Measurements from ENCODE around the gene AKAIN1. TPM values are rescaled to one million over a fixed set of nuclear protein-coding genes. Genes with fewer than 3 reads are reported as not detected.

The AKAIN1 gene
- total and polyA plus RNA-seq, 5 donors from 2014 or later, result not detected

DNA sequence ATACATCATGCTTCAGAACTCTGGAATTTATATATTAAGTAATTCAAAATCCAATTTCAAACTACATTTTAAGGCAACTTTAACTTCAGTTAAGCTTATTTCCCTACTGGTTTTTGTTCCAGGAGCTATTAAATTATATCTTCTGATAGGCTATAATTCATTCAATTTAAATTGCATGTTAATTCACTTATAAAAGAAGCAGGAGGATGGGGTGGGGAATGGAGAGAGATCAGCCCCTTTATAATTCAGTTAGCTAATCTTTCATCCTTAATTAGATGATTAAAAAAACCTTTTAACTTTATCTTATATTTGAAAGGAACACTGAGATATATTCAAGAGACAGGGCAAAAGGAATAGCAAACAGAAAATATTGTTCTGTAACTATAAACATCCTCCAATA lies 86.8 kb downstream of the AKAIN1 start:
- H3K27ac ChIP-seq (ENCODE audit: insufficient read depth, low read length, poor library complexity, severe bottlenecking), result no peak overlapping the region
- no peaks in the 10 kb centered on the region for H3K36me3 ChIP-seq (ENCODE audit: control insufficient read depth, insufficient read depth, low read length)
- Mint-ChIP-seq H3K4me3 (no peak overlapping the region), H3K9me3 (peaks cover 0 to 10% (median 1%) of the 10 kb centered on the region in 7 donors), H3K36me3 (no peaks in the 10 kb centered on the region), H3K27ac (no peak overlapping the region), H3K4me1 (peaks cover 0 to 5% (median 1%) of the 10 kb centered on the region in 4 donors), H3K27me3 (no peaks in the 10 kb centered on the region)
- no peaks in the 10 kb centered on the region for H3K9me3 ChIP-seq (ENCODE audit: control insufficient read depth in 2 of 2, low read length in 2 of 2)
- no peaks in the 10 kb centered on the region for H3K4me1 ChIP-seq (ENCODE audit: control insufficient read depth, insufficient read depth, low read length, poor library complexity, severe bottlenecking)
- no peak for ATAC-seq (ENCODE audit: low read depth in 2 of 2)
- H3K27me3 ChIP-seq (ENCODE audit: control insufficient read depth, insufficient read depth, low read length), result no peaks in the 10 kb centered on the region
- DNase-seq, result no peak
- H3K4me3 ChIP-seq (ENCODE audit: low read depth, low read length), result no peak overlapping the region

DNA sequence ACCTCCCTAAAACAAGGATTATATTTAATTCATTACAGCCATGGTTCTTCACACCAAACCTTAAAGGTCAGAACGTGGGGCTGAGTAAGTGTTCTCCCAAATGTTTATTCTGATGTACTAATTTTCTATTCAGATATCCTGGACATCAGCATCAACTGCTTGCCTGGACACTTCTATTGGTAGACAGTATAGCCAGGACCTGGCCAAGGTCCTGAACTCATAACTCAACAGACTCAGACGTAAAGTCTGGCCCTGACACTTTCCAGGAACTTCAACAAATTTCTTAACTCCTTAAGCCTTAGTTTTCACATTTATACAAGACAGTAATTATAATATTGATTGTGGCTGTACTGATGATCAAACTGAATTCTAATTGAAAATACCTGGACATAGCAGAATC lies 89.1 kb downstream of the AKAIN1 start:
- ATAC-seq (ENCODE audit: low read depth in 2 of 2), result no peak
- Histone ChIP-seq H3K9me3 (ENCODE audit: control insufficient read depth in 2 of 2, low read length in 2 of 2) (no peaks in the 10 kb centered on the region), H3K27me3 (ENCODE audit: control insufficient read depth, insufficient read depth, low read length) (no peaks in the 10 kb centered on the region), H3K4me1 (ENCODE audit: control insufficient read depth, insufficient read depth, low read length, poor library complexity, severe bottlenecking) (no peaks in the 10 kb centered on the region), H3K36me3 (ENCODE audit: control insufficient read depth, insufficient read depth, low read length) (no peaks in the 10 kb centered on the region), H3K27ac (ENCODE audit: insufficient read depth, low read length, poor library complexity, severe bottlenecking) (no peak overlapping the region), H3K4me3 (ENCODE audit: low read depth, low read length) (no peak overlapping the region)
- H3K9me3 Mint-ChIP-seq, result peaks cover 0 to 2% (median 0%) of the 10 kb centered on the region in 7 donors
- no peak overlapping the region for H3K4me3 Mint-ChIP-seq
- no peak for DNase-seq
- peaks cover 0 to 5% (median 1%) of the 10 kb centered on the region in 4 donors for H3K4me1 Mint-ChIP-seq
- H3K36me3 Mint-ChIP-seq, result no peaks in the 10 kb centered on the region
- no peak overlapping the region for H3K27ac Mint-ChIP-seq
- no peaks in the 10 kb centered on the region for H3K27me3 Mint-ChIP-seq

- no peak overlapping the region for H3K4me3 ChIP-seq (ENCODE audit: low read depth, low read length)
- H3K4me1 Mint-ChIP-seq, result peaks cover 0 to 5% (median 1%) of the 10 kb centered on the region in 4 donors
- no peak overlapping the region for H3K4me3 Mint-ChIP-seq
- H3K27ac Mint-ChIP-seq, result no peak overlapping the region
- H3K9me3 Mint-ChIP-seq, result peaks cover 0 to 1% (median 0%) of the 10 kb centered on the region in 7 donors
- H3K36me3 ChIP-seq (ENCODE audit: control insufficient read depth, insufficient read depth, low read length), result no peaks in the 10 kb centered on the region
- no peaks in the 10 kb centered on the region for H3K27me3 ChIP-seq (ENCODE audit: control insufficient read depth, insufficient read depth, low read length)
- H3K36me3 Mint-ChIP-seq, result no peaks in the 10 kb centered on the region
- no peaks in the 10 kb centered on the region for H3K9me3 ChIP-seq (ENCODE audit: control insufficient read depth in 2 of 2, low read length in 2 of 2)
- no peak overlapping the region for H3K27ac ChIP-seq (ENCODE audit: insufficient read depth, low read length, poor library complexity, severe bottlenecking)
- H3K27me3 Mint-ChIP-seq, result no peaks in the 10 kb centered on the region
- ATAC-seq (ENCODE audit: low read depth in 2 of 2) (peak in 1 of 2 donors; percentile 53), DNase-seq (peak in 1 of 3 donors; percentile 11)
- no peaks in the 10 kb centered on the region for H3K4me1 ChIP-seq (ENCODE audit: control insufficient read depth, insufficient read depth, low read length, poor library complexity, severe bottlenecking)
Observed at GRCh38 chr18:5106730-5107129, 90.3 kb downstream of the AKAIN1 start.

GRCh38 chr18:5104246-5104645 lies 92.8 kb downstream of the AKAIN1 start:
- Histone ChIP-seq H3K27ac (ENCODE audit: insufficient read depth, low read length, poor library complexity, severe bottlenecking) (no peak overlapping the region), H3K36me3 (ENCODE audit: control insufficient read depth, insufficient read depth, low read length) (no peaks in the 10 kb centered on the region), H3K4me3 (ENCODE audit: low read depth, low read length) (no peak overlapping the region), H3K27me3 (ENCODE audit: control insufficient read depth, insufficient read depth, low read length) (no peaks in the 10 kb centered on the region), H3K9me3 (ENCODE audit: control insufficient read depth in 2 of 2, low read length in 2 of 2) (no peaks in the 10 kb centered on the region), H3K4me1 (ENCODE audit: control insufficient read depth, insufficient read depth, low read length, poor library complexity, severe bottlenecking) (no peaks in the 10 kb centered on the region)
- H3K4me1 Mint-ChIP-seq, result peaks cover 0 to 5% (median 1%) of the 10 kb centered on the region in 4 donors
- H3K27me3 Mint-ChIP-seq, result no peaks in the 10 kb centered on the region
- no peaks in the 10 kb centered on the region for H3K36me3 Mint-ChIP-seq
- H3K4me3 Mint-ChIP-seq, result no peak overlapping the region
- H3K9me3 Mint-ChIP-seq, result peaks cover 0 to 1% (median 0%) of the 10 kb centered on the region in 7 donors
- ATAC-seq (ENCODE audit: low read depth in 2 of 2) (no peak), DNase-seq (no peak)
- H3K27ac Mint-ChIP-seq, result no peak overlapping the region

DNA sequence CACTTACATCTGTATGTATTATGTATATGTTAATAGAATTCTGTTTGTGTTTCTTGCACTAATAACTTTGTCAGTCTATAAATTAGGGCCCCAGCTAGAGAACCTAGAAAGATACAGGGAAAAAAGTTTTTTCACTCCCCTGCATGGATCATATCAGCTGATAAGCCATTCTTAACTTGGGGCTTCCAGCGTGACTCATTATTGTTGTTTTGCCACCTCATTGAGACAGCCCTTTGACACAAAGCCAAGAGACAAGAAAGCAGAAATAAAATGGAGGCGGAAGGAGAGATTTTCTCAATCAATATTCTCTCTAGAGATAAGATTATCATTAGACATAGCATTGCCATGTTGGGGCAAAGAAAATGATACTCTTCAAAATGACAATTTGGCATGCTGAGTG lies 93.4 kb downstream of the AKAIN1 start:
- no peaks in the 10 kb centered on the region for H3K27me3 ChIP-seq (ENCODE audit: control insufficient read depth, insufficient read depth, low read length)
- DNase-seq (no peak), ATAC-seq (ENCODE audit: low read depth in 2 of 2) (no peak)
- Mint-ChIP-seq H3K4me3 (no peak overlapping the region), H3K9me3 (peaks cover 0 to 1% (median 0%) of the 10 kb centered on the region in 7 donors), H3K36me3 (no peaks in the 10 kb centered on the region), H3K4me1 (peaks cover 0 to 5% (median 1%) of the 10 kb centered on the region in 4 donors), H3K27me3 (no peaks in the 10 kb centered on the region), H3K27ac (no peak overlapping the region)
- H3K27ac ChIP-seq (ENCODE audit: insufficient read depth, low read length, poor library complexity, severe bottlenecking), result no peak overlapping the region
- no peaks in the 10 kb centered on the region for H3K4me1 ChIP-seq (ENCODE audit: control insufficient read depth, insufficient read depth, low read length, poor library complexity, severe bottlenecking)
- no peaks in the 10 kb centered on the region for H3K36me3 ChIP-seq (ENCODE audit: control insufficient read depth, insufficient read depth, low read length)
- H3K4me3 ChIP-seq (ENCODE audit: low read depth, low read length), result no peak overlapping the region
- no peaks in the 10 kb centered on the region for H3K9me3 ChIP-seq (ENCODE audit: control insufficient read depth in 2 of 2, low read length in 2 of 2)

DNA sequence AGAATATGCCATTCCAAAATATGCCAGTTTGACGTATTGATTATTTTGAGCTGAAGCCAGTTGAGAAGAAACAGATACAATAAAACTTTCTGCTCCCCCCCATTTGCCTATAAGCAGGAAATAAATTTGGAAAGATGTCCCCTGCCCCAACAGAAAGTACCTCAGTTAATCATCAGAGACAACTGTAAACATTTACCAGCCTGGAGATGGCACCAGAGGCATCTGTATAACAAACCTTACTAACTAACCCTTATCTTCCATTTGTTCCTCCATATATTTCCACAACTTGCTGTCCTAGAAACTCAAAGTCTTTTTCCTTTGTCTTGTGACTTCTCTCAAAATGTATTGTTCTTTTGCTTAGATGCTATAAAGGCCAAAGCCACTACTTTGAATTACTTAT lies 93.8 kb downstream of the AKAIN1 start:
- H3K9me3 ChIP-seq (ENCODE audit: control insufficient read depth in 2 of 2, low read length in 2 of 2), result no peaks in the 10 kb centered on the region
- H3K27me3 ChIP-seq (ENCODE audit: control insufficient read depth, insufficient read depth, low read length), result no peaks in the 10 kb centered on the region
- no peaks in the 10 kb centered on the region for H3K36me3 ChIP-seq (ENCODE audit: control insufficient read depth, insufficient read depth, low read length)
- Mint-ChIP-seq H3K36me3 (no peaks in the 10 kb centered on the region), H3K27me3 (peaks cover 2% of the 10 kb centered on the region), H3K4me3 (no peak overlapping the region), H3K27ac (no peak overlapping the region), H3K4me1 (peaks cover 0 to 5% (median 1%) of the 10 kb centered on the region in 4 donors), H3K9me3 (peaks cover 0 to 1% (median 0%) of the 10 kb centered on the region in 7 donors)
- ATAC-seq (ENCODE audit: low read depth in 2 of 2) (no peak), DNase-seq (peak in 1 of 3 donors; percentile 9)
- no peak overlapping the region for H3K27ac ChIP-seq (ENCODE audit: insufficient read depth, low read length, poor library complexity, severe bottlenecking)
- no peak overlapping the region for H3K4me3 ChIP-seq (ENCODE audit: low read depth, low read length)
- H3K4me1 ChIP-seq (ENCODE audit: control insufficient read depth, insufficient read depth, low read length, poor library complexity, severe bottlenecking), result no peaks in the 10 kb centered on the region

- Mint-ChIP-seq H3K27ac (no peak overlapping the region), H3K4me1 (no peaks in the 10 kb centered on the region), H3K9me3 (peaks cover 0 to 2% (median 0%) of the 10 kb centered on the region in 7 donors), H3K4me3 (no peak overlapping the region), H3K36me3 (no peaks in the 10 kb centered on the region), H3K27me3 (peaks cover 4% of the 10 kb centered on the region)
- H3K9me3 ChIP-seq (ENCODE audit: control insufficient read depth in 2 of 2, low read length in 2 of 2), result no peaks in the 10 kb centered on the region
- ATAC-seq (ENCODE audit: low read depth in 2 of 2) (no peak), DNase-seq (no peak)
- H3K27ac ChIP-seq (ENCODE audit: insufficient read depth, low read length, poor library complexity, severe bottlenecking), result no peak overlapping the region
- H3K27me3 ChIP-seq (ENCODE audit: control insufficient read depth, insufficient read depth, low read length), result no peaks in the 10 kb centered on the region
- no peaks in the 10 kb centered on the region for H3K36me3 ChIP-seq (ENCODE audit: control insufficient read depth, insufficient read depth, low read length)
- no peaks in the 10 kb centered on the region for H3K4me1 ChIP-seq (ENCODE audit: control insufficient read depth, insufficient read depth, low read length, poor library complexity, severe bottlenecking)
- no peak overlapping the region for H3K4me3 ChIP-seq (ENCODE audit: low read depth, low read length)
Observed at GRCh38 chr18:5097116-5097703, 99.8 kb downstream of the AKAIN1 start.

DNA sequence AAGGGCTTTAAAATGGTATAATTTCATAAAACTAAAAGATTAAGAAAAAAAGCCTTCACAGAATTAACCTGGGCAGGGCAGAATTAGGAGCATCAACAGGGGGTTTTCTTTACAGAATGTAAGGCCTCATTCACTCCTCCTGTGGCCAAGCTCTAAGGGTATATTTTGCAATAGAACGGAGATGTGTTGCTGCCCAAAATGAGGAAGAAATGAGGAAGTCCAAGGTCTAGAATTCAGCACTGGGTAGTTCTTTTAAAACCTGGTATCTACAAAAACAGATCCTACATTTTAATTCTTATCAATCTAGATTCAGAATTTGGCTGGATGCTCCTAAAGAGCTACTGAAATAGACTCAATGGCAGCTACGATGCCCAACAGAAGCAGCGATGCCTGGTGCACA lies 101.8 kb downstream of the AKAIN1 start:
- ATAC-seq (ENCODE audit: low read depth in 2 of 2), result no peak

More for the DNA sequence above, 101.8 kb downstream of the AKAIN1 start:
- H3K4me1 ChIP-seq (ENCODE audit: control insufficient read depth, insufficient read depth, low read length, poor library complexity, severe bottlenecking), result no peaks in the 10 kb centered on the region
- no peak for DNase-seq
- H3K27ac ChIP-seq (ENCODE audit: insufficient read depth, low read length, poor library complexity, severe bottlenecking), result no peak overlapping the region
- H3K27me3 ChIP-seq (ENCODE audit: control insufficient read depth, insufficient read depth, low read length), result no peaks in the 10 kb centered on the region
- peaks cover 0 to 1% of the 10 kb centered on the region in 2 experiments for H3K9me3 ChIP-seq (ENCODE audit: control insufficient read depth in 2 of 2, low read length in 2 of 2)
- Mint-ChIP-seq H3K9me3 (peaks cover 0 to 11% (median 2%) of the 10 kb centered on the region in 7 donors), H3K4me3 (no peak overlapping the region), H3K36me3 (no peaks in the 10 kb centered on the region), H3K4me1 (no peaks in the 10 kb centered on the region), H3K27me3 (peaks cover 4% of the 10 kb centered on the region), H3K27ac (no peak overlapping the region)
- H3K4me3 ChIP-seq (ENCODE audit: low read depth, low read length), result no peak overlapping the region
- H3K36me3 ChIP-seq (ENCODE audit: control insufficient read depth, insufficient read depth, low read length), result no peaks in the 10 kb centered on the region

Measured in CD4-positive, CD25-positive, alpha-beta regulatory T cell (primary cell).